Progenitor cell of endocrine pancreas (in vitro differentiated cells): ENCODE results near the gene PKP2. TPM values are rescaled to one million over a fixed set of nuclear protein-coding genes. Genes with fewer than 3 reads are reported as not detected.

Experiments used
- DNase-seq: peaks from one replicate; pipeline ENCODE4 v3.0.0; 2021; ENCODE audit warnings: low spot score; ENCODE audit not compliant: unreplicated experiment
- H3K27ac Mint-ChIP-seq: 2 replicates; pipeline ENCODE4 v1.8.0; 2021; ENCODE audit warnings: mild to moderate bottlenecking, moderate library complexity, mixed read lengths
- H3K27me3 Mint-ChIP-seq: 2 replicates; pipeline ENCODE4 v1.8.0; 2021; ENCODE audit warnings: mixed read lengths
- H3K36me3 Mint-ChIP-seq: 2 replicates; pipeline ENCODE4 v1.8.0; 2022; ENCODE audit warnings: mixed read lengths; ENCODE audit not compliant: insufficient read depth
- H3K4me1 Mint-ChIP-seq: 2 replicates; pipeline ENCODE4 v1.8.0; 2021; ENCODE audit warnings: low read depth, mixed read lengths
- H3K4me3 Mint-ChIP-seq: 2 replicates; pipeline ENCODE4 v1.8.0; 2021; ENCODE audit warnings: low read depth, mild to moderate bottlenecking, moderate library complexity, mixed read lengths
- H3K9me3 Mint-ChIP-seq: 2 replicates; pipeline ENCODE4 v1.8.0; 2021; ENCODE audit warnings: low read depth, mixed read lengths
- CTCF ChIP-seq: fragments of 200-600 bp; sonication (generic); IDR thresholded peaks from one replicate; pipeline ENCODE4 v1.5.0; 2021; ENCODE audit warnings: antibody characterized with exemption, mild to moderate bottlenecking; ENCODE audit not compliant: unreplicated experiment
- total RNA-seq: library from RNA; stranded (reverse); gene quantifications from 2 replicates; pipeline ENCODE4 v1.2.1, GENCODE V29; 2021

Gene PKP2
- total RNA-seq, 1 donor from 2014 or later, result 103 TPM

GRCh38 chr12:32859389-32859788 is 37.2 kb downstream of the PKP2 start:
- no peak overlapping the region for H3K27ac Mint-ChIP-seq
- H3K4me1 Mint-ChIP-seq, result peaks cover 23% of the 10 kb centered on the region
- peaks cover 28% of the 10 kb centered on the region for H3K36me3 Mint-ChIP-seq
- no peak for TF ChIP-seq CTCF
- H3K4me3 Mint-ChIP-seq, result no peak overlapping the region
- H3K27me3 Mint-ChIP-seq, result no peaks in the 10 kb centered on the region
- peaks cover 3% of the 10 kb centered on the region for H3K9me3 Mint-ChIP-seq
- DNase-seq, result no peak

- Mint-ChIP-seq H3K4me3 (no peak overlapping the region), H3K27me3 (no peaks in the 10 kb centered on the region), H3K27ac (peak overlapping the region; percentile 26), H3K9me3 (no peaks in the 10 kb centered on the region), H3K4me1 (peaks cover 10% of the 10 kb centered on the region), H3K36me3 (peaks cover 19% of the 10 kb centered on the region)
- DNase-seq, result no peak
- no peak for TF ChIP-seq CTCF
Observed at GRCh38 chr12:32854716-32855115, 41.9 kb downstream of the PKP2 start.

GRCh38 chr12:32854097-32854496 is 42.5 kb downstream of the PKP2 start:
- Mint-ChIP-seq H3K4me3 (no peak overlapping the region), H3K4me1 (peaks cover 10% of the 10 kb centered on the region), H3K27me3 (no peaks in the 10 kb centered on the region), H3K9me3 (no peaks in the 10 kb centered on the region), H3K36me3 (peaks cover 23% of the 10 kb centered on the region), H3K27ac (peak overlapping the region; percentile 83)
- TF ChIP-seq CTCF, result no peak
- no peak for DNase-seq

- Mint-ChIP-seq H3K27ac (no peak overlapping the region), H3K4me1 (peaks cover 11% of the 10 kb centered on the region), H3K36me3 (peaks cover 37% of the 10 kb centered on the region), H3K27me3 (no peaks in the 10 kb centered on the region), H3K9me3 (no peaks in the 10 kb centered on the region), H3K4me3 (no peak overlapping the region)
- DNase-seq, result no peak
- TF ChIP-seq CTCF, result no peak
Observed at GRCh38 chr12:32847287-32847686, 49.3 kb downstream of the PKP2 start.

GRCh38 chr12:32846053-32846452 is 50.5 kb downstream of the PKP2 start:
- no peaks in the 10 kb centered on the region for H3K9me3 Mint-ChIP-seq
- peaks cover 45% of the 10 kb centered on the region for H3K36me3 Mint-ChIP-seq
- peaks cover 19% of the 10 kb centered on the region for H3K4me1 Mint-ChIP-seq
- no peak for DNase-seq
- no peak overlapping the region for H3K4me3 Mint-ChIP-seq
- no peak overlapping the region for H3K27ac Mint-ChIP-seq
- no peak for TF ChIP-seq CTCF
- H3K27me3 Mint-ChIP-seq, result no peaks in the 10 kb centered on the region
